HG02759 (cell line): ENCODE results near the gene DNMT3A.

Source experiments
- ATAC-seq: cut with Tn5 transposase; IDR thresholded peaks from one replicate; pipeline ENCODE4 v1.9.1; 2021; ENCODE audit warnings: mild to moderate bottlenecking, moderate library complexity; ENCODE audit not compliant: unreplicated experiment

The DNMT3A gene

DNA sequence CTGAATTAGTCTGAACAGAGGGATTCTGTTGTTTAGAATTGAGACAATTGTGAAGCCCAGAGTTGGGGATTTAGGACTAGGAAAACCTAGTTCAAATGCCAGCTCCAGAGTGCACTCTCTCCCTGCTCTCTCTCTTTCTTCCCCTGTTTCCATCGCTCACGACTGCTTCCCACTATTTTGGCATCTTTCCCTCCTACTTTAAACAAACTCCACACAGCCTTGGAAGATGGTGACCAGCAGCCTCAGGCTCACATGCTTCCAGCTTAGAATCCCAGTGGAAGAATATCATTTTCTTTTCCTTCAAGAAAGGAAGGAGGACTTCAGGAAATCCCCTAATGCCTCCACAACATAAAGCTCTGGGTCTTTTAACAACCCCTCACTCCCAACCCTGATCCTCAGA, 6.1 kb upstream of the DNMT3A start:
- ATAC-seq: no peak

DNA sequence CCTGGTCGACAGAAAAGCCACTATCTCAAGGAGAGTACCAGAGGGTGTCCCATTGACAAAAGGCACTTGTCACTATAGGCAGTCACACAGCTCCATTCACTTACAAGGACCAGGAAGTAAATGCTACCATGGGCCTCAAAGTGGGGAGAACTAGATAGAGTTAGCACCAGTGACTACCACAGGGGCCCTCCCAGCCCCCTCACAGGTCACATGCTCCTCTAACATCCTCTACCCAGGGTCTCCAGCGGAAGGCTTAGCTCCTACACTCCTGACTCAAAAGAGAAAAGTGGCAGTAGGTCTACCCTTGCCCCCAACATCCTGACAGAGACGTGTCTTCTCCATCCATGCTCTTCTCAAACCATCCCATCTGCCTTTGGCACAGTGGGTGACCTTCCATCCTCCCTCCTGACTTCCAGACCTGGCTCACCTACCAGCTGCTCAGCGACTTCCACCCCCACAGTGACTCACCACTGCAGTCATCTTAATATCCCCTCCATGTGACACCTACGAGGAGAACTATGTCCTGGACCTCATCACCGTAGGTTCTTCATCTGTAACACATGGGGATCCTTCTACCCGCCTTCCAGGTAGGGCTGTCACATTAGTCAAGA, 5.6 kb upstream of the DNMT3A start:
- no peak for ATAC-seq

DNA sequence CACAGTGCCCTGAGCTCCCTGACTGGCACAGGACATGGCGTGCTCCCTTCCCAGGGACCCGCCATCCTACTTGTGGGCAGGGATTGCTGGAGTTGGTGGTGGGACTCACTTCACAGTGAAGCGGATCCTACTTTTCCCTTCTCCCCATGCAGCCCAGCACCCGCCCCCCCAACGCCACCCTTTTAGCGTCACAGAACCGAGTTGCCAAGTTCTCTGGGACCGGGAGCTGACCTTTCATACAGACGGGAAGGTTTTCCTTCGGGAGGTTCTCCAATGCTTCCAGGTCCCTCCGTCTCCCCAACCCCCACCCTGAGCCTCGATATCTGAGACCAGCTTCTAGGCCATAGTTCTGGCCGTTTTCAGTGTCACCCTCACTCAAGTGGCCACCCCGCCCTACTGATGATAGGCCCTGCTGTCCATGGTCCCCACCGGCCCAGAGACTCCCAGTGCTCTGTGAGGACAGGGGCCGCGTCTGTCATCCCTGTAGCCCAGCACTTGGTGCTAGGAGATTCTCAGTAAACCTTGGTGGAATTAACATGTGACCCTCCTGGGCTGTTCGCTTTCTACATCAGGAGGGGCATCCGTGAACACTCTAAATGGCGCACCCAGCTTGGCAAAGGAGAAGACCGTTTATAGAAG, 1.6 kb upstream of the DNMT3A start:
- no peak for ATAC-seq

DNA sequence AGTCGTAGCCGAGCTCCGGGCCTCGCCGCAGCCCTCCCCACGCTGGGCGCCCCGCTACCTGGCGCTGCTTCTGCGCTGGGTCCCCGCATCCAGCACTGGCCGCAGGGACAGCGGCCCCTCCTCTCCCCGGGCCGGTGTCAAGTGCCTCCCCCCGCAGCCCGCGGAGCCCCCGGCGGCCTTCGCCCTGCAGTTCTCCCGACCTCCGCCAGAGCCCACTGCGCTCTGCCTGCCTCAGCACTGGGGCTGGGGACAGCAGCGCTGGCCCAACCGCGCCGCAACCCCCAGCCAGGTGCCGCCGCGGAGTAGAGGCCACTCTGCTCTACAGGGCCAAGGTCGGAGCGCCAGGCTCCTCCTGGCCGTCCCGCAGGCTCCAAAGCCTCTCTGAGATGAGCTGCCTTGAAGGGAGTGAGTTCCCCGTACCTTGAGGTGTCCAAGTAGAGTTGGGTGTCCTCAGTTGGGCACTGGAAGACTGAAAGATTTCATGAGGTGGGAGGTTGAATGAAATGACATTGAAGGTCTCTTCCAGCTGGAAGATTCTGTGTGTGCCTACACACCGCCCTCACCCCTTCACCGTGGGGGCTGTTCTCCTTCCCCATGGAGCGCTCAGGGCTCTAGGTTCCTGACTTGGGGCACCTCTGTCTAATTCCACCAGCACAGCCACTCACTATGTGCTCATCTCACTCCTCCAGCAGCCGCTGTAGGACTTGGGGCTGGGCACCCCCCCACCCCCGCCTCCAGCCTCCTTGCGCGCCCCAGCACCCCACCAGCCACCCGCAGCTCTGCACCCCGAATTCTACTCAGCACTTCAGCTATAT, 854 bp upstream of the DNMT3A start:
- ATAC-seq: peak; percentile 82

- ATAC-seq: peak; percentile 24
Observed at GRCh38 chr2:25341011-25341727, 556 bp downstream of the DNMT3A start.

DNA sequence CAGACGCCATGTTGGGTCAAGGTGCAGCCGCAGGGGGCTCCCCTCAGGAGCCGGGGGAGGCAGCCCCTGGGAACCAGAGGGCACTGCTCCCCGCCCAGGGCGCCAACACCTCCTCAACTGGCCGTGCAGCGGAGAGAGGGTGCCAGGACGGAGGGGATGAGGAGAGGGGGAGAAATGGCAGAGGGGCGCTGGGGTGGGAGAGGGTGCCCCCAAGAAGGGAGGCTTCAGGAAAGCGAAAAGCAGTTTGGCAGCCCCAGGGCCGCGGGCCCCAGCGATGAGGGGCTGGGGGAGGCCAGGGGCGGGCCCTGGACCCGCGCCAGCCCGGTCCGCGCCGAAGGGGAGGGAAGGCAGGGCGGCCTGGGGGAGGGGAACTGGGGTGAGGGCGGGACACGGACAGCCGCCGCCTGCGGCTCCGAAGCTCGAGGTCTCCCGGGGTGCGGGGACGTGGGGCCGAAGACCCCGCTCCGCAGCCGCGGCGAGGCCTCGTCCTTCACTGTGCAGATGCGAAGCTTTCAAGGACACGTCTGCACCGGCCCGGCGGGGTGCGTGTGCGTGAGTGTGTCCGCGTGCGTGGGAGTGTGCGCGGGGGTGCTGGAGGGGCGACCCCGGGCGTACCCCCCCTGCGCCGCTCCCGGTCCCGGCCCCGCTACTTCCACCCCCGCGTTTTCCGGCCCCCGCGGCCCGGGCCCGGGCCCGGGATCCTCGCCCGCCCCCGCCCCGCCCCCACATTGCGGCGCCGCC, 1.4 kb downstream of the DNMT3A start:
- no peak for ATAC-seq

- ATAC-seq: no peak
Observed at GRCh38 chr2:25339791-25340180, 1.9 kb downstream of the DNMT3A start.

GRCh38 chr2:25339211-25339674, 2.5 kb downstream of the DNMT3A start:
- ATAC-seq: no peak

- ATAC-seq: no peak
Observed at GRCh38 chr2:25338401-25338800, 3.3 kb downstream of the DNMT3A start.

DNA sequence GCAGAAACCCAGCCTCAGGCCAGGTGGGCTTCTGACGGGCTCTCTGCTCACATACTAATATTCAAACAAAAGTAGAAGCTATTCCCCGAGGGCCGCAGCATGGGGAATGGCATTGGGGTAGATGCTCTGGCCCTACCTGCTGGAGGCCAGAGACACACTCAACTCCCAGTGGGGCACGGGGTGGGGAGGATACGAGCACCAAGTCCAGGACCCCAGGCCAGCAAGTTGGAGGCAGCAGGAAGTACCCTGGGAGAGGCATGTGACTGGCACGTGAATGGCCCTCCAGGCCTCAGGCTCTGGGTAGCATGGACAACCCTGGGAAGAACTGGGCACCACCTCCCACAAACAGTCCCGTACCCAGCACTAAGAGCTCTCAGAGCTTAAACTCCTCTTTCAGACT, 3.8 kb downstream of the DNMT3A start:
- no peak for ATAC-seq

- ATAC-seq: no peak
Observed at GRCh38 chr2:25337276-25337675, 4.4 kb downstream of the DNMT3A start.

DNA sequence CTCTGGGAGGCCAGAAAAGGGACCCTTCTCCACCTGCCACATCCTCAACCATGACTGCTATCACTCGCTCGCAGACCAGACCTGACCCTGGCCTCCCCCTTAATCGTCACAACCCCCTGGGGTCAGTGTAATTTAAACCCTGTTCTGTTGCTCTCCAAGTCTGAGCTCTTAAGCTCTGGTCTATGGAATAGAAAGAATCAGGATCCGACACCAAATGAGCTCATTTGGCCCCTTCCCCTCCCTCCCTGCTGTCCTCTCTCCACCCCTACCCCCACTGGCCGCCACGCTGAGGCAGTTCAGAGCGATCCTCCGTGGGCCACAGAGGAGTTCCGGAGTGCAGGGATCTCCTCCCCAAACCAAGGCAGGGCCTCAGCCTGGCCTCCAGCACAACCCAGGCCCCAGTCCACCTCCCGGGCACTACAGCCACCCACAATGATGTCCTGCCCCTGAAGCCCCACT, 5.3 kb downstream of the DNMT3A start:
- no peak for ATAC-seq

- no peak for ATAC-seq
Observed at GRCh38 chr2:25335971-25336370, 5.8 kb downstream of the DNMT3A start.

DNA sequence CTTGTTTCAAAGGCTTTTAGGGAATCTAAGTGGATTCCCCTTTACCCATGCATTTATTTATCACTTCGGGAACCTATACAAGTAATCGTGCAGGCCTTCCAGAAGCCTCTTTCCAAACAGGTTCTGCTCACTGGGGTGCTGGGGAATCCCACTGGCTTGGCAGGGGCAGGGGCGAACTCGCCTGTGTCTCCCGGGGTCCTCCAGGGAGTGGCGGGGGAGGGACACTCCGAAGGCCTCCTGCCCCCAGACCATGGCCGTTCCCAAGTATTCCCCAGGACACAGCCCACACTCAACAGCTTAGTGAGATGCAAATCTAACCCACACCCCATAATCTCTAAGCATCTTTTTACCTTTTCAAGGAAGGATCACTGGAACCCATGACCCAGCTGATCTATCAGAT, 6.5 kb downstream of the DNMT3A start:
- no peak for ATAC-seq

GRCh38 chr2:25334482-25334881, 7.2 kb downstream of the DNMT3A start:
- no peak for ATAC-seq

DNA sequence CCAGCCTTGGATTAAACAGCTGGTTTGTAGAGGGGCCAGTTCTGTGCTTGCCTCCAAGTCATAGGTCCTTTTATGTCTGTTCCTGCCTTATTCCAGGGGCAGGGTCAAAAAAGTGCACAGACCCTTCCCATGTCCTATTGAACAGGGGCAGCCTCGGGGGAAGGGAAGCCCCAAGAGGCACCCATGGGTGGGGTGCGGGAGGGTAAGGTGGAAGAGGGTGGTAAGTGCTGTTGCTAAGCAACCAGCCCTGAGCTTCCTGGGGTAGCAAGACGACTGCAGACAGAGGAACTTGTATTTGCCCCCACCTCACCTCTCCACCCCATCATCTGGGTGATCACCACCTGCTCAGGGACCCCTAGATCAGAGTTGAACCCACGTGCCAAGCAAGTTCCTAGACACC, 7.7 kb downstream of the DNMT3A start:
- ATAC-seq: no peak

- ATAC-seq: no peak
Observed at GRCh38 chr2:25332571-25332970, 9.2 kb downstream of the DNMT3A start.

DNA sequence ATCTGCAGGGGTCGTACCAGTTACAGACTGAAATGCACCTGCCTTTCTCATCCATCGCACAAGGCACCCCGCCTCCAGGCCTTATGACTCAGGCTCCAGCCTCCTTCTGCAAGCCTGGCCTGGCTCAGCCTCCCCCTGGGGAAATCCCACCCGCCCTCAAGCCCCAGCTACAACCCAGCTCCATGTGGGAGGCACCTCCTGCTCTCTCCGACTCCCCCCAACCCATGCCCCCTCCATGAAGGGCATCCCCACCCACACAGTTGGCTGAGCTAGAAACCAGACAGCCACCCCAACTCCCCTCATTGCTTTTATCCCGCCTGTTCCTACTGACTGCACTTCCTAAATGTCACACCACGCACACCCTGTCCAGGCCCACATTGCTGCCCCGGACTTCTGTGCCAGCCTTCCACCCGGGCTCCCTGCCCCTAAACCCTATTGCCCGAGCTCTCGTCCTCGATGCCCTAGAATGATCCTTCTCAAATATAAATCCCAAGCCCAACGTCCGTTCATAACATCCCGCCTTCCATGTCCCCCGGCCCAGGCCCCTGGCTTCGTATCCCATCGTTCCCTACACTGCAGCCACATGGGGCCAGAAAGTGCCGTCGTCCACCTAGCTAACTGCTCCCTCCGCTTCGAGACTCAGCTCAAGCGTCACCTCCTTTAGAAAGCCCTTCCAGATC, 9.9 kb downstream of the DNMT3A start:
- ATAC-seq: no peak

- no peak for ATAC-seq
Observed at GRCh38 chr2:25330937-25331336, 10.8 kb downstream of the DNMT3A start.

DNA sequence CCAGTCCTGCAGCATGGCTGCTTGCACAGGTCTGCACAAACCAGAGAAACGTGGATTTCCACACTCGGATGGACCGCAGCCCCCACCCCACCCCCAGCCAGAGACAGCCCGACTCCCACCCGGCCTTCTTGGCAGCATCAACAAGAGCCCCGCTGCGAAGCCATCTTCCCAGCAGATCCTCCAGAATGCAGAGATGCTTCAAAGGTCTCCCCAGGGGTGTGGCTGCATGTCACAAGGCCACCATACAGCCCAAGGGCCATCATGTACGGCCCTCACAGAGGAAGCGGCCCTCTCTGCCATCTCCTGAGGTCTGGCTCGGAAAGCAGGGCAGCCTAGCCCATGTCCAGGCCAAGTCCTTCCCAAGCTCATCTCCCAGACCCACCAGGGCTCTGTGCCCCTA, 11.5 kb downstream of the DNMT3A start:
- no peak for ATAC-seq
